GM23248 (cell line): ENCODE results near the gene GATAD2A.

Experiments used
- EZH2 ChIP-seq: fragments of 200-600 bp; sonication (generic); IDR thresholded peaks from 2 replicates; pipeline ENCODE4 v1.6.1; 2018; ENCODE audit warnings: antibody characterized with exemption, mild to moderate bottlenecking; ENCODE audit not compliant: insufficient read depth, poor library complexity, severe bottlenecking
- EZH2phosphoT487 ChIP-seq: fragments of 200-600 bp; sonication (generic); IDR thresholded peaks from 2 replicates; pipeline ENCODE4 v1.6.1; 2018; ENCODE audit warnings: antibody characterized with exemption, moderate library complexity, mild to moderate bottlenecking, low read depth; ENCODE audit not compliant: insufficient read depth

- TF ChIP-seq EZH2 = no peak
- no peak for TF ChIP-seq EZH2phosphoT487
Observed at GRCh38 chr19:19485161-19485997, 79.9 kb downstream of the GATAD2A start.
